MCF 10A (cell line): Measurements from ENCODE around the gene GDPD5. TPM values are rescaled to one million over a fixed set of nuclear protein-coding genes. Genes with fewer than 3 reads are reported as not detected.

Experiments used
- Bru-seq: library from RNA; stranded (reverse); fragments of 400-500 nt; gene quantifications from one replicate; lab custom pipeline; 2021; lab: Mats Ljungman, UMichigan
- BruChase-seq, 2 experiments: library from RNA; stranded (reverse); fragments of 400-500 nt; gene quantifications; one replicate each; lab custom pipeline; 2021; lab: Mats Ljungman, UMichigan
- BruUV-seq: library from RNA; stranded (reverse); fragments of 400-500 nt; replicated peaks from 2 replicates; lab custom pipeline; 2021; lab: Mats Ljungman, UMichigan
- CTCF ChIA-PET: fragments of 300-600 bp; sonication (Branson Sonifier 250); formaldehyde crosslinking; extraction: SDS; loops from one replicate; lab custom pipeline; 2021; ENCODE audit warnings: antibody characterized with exemption, inconsistent platforms; lab: Yijun Ruan, JAX
- POLR2A ChIA-PET: fragments of 300-600, 350-650 bp; sonication (Branson Sonifier 250); formaldehyde crosslinking; extraction: SDS; loops from one replicate; lab custom pipeline; 2020; ENCODE audit warnings: antibody characterized with exemption, inconsistent platforms; lab: Yijun Ruan, JAX
- DNase-seq: peaks from one replicate; pipeline ENCODE4 v3.0.0-alpha.2; 2018; ENCODE audit not compliant: unreplicated experiment
- H3K27ac Mint-ChIP-seq: one replicate; pipeline ENCODE4 v1.8.0; 2022; ENCODE audit warnings: mild to moderate bottlenecking, low read depth, mixed read lengths; ENCODE audit not compliant: unreplicated experiment
- H3K27me3 Mint-ChIP-seq: one replicate; pipeline ENCODE4 v1.8.0; 2022; ENCODE audit warnings: mixed read lengths; ENCODE audit not compliant: insufficient read depth, unreplicated experiment
- H3K36me3 Mint-ChIP-seq: one replicate; pipeline ENCODE4 v1.8.0; 2022; ENCODE audit warnings: mild to moderate bottlenecking, moderate library complexity, mixed read lengths; ENCODE audit not compliant: insufficient read depth, unreplicated experiment
- H3K4me1 Mint-ChIP-seq: one replicate; pipeline ENCODE4 v1.8.0; 2022; ENCODE audit warnings: mixed read lengths; ENCODE audit not compliant: insufficient read depth, unreplicated experiment
- H3K4me3 Mint-ChIP-seq: one replicate; pipeline ENCODE4 v1.8.0; 2022; ENCODE audit warnings: mild to moderate bottlenecking, moderate library complexity, mixed read lengths; ENCODE audit not compliant: unreplicated experiment
- H3K9me3 Mint-ChIP-seq: one replicate; pipeline ENCODE4 v1.8.0; 2022; ENCODE audit warnings: mixed read lengths; ENCODE audit not compliant: unreplicated experiment
- intact Hi-C: fragments of 100-400 bp; cut with micrococcal nuclease; formaldehyde crosslinking; loops from 2 replicates; pipeline ENCODE4 v1.14.1; 2022
- long read RNA-seq: library from polyadenylated mRNA; stranded (forward); transcript quantifications from one replicate; pipeline ENCODE4 v2.0.0, GENCODE V29; 2022
- total RNA-seq: library from RNA; stranded (reverse); gene quantifications from 2 replicates; pipeline ENCODE4 v1.2.3, GENCODE V29; 2022
- TF ChIP-seq, protein P1 (sequence below): fragments of 200-600 bp; IDR thresholded peaks from one replicate; pipeline ENCODE4 v1.8.0; 2022; ENCODE audit warnings: antibody characterized with exemption, mild to moderate bottlenecking; ENCODE audit not compliant: unreplicated experiment

GDPD5 gene, protein sequence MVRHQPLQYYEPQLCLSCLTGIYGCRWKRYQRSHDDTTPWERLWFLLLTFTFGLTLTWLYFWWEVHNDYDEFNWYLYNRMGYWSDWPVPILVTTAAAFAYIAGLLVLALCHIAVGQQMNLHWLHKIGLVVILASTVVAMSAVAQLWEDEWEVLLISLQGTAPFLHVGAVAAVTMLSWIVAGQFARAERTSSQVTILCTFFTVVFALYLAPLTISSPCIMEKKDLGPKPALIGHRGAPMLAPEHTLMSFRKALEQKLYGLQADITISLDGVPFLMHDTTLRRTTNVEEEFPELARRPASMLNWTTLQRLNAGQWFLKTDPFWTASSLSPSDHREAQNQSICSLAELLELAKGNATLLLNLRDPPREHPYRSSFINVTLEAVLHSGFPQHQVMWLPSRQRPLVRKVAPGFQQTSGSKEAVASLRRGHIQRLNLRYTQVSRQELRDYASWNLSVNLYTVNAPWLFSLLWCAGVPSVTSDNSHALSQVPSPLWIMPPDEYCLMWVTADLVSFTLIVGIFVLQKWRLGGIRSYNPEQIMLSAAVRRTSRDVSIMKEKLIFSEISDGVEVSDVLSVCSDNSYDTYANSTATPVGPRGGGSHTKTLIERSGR
- total RNA-seq (5.6 and 5.7 TPM in 2 replicates), Bru-seq, nascent RNA (percentile 27 among the genes with signal in this experiment), BruChase-seq, experiment 1, labeled RNA remaining after a 6-hour chase (percentile 34 among the genes with signal in this experiment), BruChase-seq, experiment 2, labeled RNA remaining after a 2-hour chase (percentile 30 among the genes with signal in this experiment)
- long read RNA-seq, partial matches to known transcripts: 0 of 3 reads
- long read RNA-seq, other reads (novel, unspliced or antisense): 3 of 3 reads

DNA sequence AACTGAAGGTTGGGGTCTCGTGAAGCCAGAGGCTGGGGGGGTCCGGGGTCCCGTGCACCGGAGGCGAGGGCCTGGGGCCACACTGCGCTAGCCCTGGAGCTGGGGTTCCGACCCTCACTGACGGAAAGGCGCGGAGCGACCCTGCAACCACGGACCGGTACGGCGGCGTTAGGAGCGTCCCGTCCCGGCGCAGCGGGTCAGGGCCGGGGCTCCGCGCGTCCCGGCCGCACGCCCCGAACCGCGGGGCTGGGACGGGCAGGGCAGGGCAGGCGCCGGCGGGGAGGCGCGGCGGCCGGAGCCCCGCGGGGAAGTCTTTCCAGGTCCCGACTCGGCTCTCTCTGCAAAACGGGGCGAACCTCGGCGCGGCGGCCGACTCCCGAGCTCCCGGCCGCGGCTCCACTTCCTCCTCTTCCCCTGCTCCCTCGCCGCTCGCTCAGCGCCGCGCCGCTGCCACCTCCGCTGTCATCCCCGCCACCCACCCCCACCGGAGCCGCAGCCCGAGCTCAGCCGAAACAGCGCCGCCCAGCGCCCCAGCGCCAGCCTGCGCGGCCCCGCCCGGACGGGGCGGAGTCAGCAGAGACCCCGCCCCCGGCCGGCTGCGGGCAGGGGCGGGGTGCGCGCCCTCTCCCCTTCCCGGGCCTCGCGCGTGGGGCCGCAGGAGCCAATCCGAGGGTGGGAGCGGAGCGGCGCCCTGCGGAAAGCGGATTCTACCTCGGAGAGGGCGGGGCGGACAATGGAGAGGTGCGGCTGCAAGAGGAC, at the start of gene GDPD5:
Gene GDPD5, minus strand, starts transcription at position 509 of the 759 bp plus-strand sequence. CDS start 48,206 bp downstream, outside the sequence.
- H3K36me3 Mint-ChIP-seq: no peaks in the 10 kb centered on the region
- CTCF ChIA-PET: interaction anchor here (0.6 to 2.7 kb wide), 9 partner anchors 9 to 139 kb away, joined by 3 to 29 read pairs (median 4); no protein-coding TSS in a partner anchor
- no peaks in the 10 kb centered on the region for H3K27me3 Mint-ChIP-seq
- POLR2A ChIA-PET: interaction anchor here (0.6 to 1.0 kb wide), 3 partner anchors 36 to 941 kb away, joined by 3 to 6 read pairs (median 4); partner anchors contain the start of gene SERPINH1
- no peaks in the 10 kb centered on the region for H3K9me3 Mint-ChIP-seq
- H3K4me3 Mint-ChIP-seq: peak within 1 kb of the TSS; percentile 71
- DNase-seq: peak; percentile 70
- TF ChIP-seq, protein P1, sequence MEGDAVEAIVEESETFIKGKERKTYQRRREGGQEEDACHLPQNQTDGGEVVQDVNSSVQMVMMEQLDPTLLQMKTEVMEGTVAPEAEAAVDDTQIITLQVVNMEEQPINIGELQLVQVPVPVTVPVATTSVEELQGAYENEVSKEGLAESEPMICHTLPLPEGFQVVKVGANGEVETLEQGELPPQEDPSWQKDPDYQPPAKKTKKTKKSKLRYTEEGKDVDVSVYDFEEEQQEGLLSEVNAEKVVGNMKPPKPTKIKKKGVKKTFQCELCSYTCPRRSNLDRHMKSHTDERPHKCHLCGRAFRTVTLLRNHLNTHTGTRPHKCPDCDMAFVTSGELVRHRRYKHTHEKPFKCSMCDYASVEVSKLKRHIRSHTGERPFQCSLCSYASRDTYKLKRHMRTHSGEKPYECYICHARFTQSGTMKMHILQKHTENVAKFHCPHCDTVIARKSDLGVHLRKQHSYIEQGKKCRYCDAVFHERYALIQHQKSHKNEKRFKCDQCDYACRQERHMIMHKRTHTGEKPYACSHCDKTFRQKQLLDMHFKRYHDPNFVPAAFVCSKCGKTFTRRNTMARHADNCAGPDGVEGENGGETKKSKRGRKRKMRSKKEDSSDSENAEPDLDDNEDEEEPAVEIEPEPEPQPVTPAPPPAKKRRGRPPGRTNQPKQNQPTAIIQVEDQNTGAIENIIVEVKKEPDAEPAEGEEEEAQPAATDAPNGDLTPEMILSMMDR: peak; percentile 47
- H3K4me1 Mint-ChIP-seq: no peaks in the 10 kb centered on the region
- no TSS peak for BruUV-seq
- no peak within 1 kb of the TSS for H3K27ac Mint-ChIP-seq
- intact Hi-C loops: loop anchor here (2.0 kb wide), 1 partner anchor 27 kb away; no protein-coding TSS in a partner anchor

DNA sequence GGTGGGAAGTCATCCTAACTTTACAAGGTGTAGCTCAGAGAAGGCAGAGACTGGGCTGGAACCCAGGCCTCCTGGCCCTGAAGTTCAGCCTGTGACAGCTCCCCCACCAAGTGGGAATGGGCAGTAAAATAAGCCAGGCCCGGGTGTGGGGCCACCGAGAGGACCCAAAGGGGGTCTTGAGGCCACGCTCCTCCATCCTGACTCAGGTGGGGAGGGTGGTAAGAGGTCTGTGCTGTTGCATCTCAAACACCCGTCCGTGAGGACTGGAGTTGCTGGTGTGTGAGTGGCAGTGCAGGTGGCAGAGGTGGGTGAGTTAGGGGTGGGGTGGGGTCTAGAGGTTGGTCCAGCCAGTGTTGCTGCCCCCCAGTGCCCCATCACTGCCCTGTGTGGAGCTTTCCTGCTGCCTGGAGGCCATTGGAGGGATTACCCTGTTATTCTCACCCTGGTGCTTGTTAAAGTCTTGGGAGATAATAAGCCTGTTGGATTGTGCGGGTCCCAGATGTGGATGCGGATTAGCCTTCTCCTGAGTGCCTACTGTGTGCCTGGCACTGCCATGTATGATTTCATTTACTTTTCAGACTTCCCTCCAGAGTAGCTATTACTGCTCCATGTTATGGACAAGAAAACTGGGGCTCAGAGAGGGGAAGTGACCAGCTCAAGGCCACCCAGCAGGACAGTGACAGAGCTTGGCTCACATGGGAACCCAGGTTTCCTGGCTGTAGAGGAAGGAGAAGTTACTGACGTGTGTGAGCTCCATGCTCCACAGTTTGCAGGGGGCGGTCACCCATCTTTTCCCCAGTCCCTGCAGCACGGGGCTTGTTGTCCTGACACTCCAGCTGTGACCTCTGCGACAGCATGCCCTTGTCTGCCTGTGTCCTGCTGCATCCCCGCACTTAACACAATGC, 49.2 kb upstream of the GDPD5 start:
- no peak overlapping the region for H3K27ac Mint-ChIP-seq
- no peak for DNase-seq
- CTCF ChIA-PET: interaction anchor here (0.7 to 2.3 kb wide), 9 partner anchors 8 to 295 kb away, joined by 3 to 10 read pairs (median 4); no protein-coding TSS in a partner anchor
- intact Hi-C loops: no loop called here
- H3K4me3 Mint-ChIP-seq: no peak overlapping the region
- TF ChIP-seq, protein P1: no peak
- no TSS peak for BruUV-seq
- H3K4me1 Mint-ChIP-seq: peaks cover 6% of the 10 kb centered on the region
- peaks cover 28% of the 10 kb centered on the region for H3K36me3 Mint-ChIP-seq
- POLR2A ChIA-PET: interaction anchor here (0.9 to 4.4 kb wide), 3 partner anchors 10 to 21 kb away, joined by 3 to 28 read pairs (median 13); partner anchors contain the start of gene SERPINH1
- H3K27me3 Mint-ChIP-seq: no peaks in the 10 kb centered on the region
- no peaks in the 10 kb centered on the region for H3K9me3 Mint-ChIP-seq

DNA sequence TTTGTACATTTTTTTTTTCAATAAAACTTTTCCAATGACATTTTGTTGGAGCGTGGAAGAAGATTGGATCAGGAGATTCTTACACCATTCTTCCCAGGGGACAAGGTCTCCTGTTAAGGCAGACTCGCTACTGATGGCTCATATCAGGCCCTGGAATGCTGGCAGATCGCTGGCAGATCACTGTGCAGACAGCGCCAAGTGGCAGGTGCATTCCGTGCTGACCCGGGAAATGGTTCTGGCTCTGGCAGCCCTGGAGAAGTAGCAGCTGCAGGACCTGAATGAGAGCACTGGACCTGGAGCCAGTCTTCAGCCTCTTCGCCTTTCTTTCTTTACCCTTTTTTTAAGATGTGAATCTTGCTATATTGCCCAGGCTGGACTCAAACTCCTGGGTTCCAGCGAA, 47.0 kb upstream of the GDPD5 start:
- no TSS peak for BruUV-seq
- ChIA-PET POLR2A (interaction anchor here (1.1 to 4.4 kb wide), 2 partner anchors 7 to 10 kb away, joined by 4 to 28 read pairs; partner anchors contain the start of gene SERPINH1), CTCF (interaction anchor here (0.6 kb wide), 1 partner anchor 1658 kb away, joined by 3 read pairs; no protein-coding TSS in a partner anchor)
- H3K27me3 Mint-ChIP-seq: no peaks in the 10 kb centered on the region
- H3K9me3 Mint-ChIP-seq: no peaks in the 10 kb centered on the region
- intact Hi-C loops: no loop called here
- no peak overlapping the region for H3K27ac Mint-ChIP-seq
- H3K4me3 Mint-ChIP-seq: no peak overlapping the region
- DNase-seq: no peak
- TF ChIP-seq, protein P1: no peak
- peaks cover 42% of the 10 kb centered on the region for H3K36me3 Mint-ChIP-seq
- H3K4me1 Mint-ChIP-seq: peaks cover 6% of the 10 kb centered on the region
